Measurements from ENCODE around the gene LAMB2. TPM values are rescaled to one million over a fixed set of nuclear protein-coding genes. Genes with fewer than 3 reads are reported as not detected.

LAMB2 gene
- total RNA-seq, 2 donors from 2014 or later: 1,056 to 1,180 TPM

DNA sequence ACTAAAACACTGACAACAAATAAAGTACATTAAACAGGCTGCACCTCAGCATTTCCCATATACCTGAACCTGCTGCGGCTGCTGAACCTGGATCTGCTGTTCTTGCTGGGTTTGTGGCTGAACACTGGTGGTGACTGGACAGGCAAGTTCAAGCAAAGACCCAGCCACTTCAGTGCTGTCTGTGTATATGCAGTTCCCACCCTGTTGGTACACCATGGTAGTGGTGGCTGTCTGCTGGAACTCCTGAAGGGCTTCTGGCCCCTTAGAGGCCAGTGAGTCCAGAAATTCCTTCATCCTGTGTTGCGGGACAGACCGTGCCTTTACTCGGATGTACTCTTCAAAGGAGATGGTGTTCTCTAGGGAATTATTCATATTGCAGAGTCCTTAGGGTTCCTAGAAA lies 56.2 kb downstream of the LAMB2 start:
- peaks cover 55% of the 10 kb centered on the region for H3K36me3 ChIP-seq
- no peak overlapping the region for H3K27ac ChIP-seq
- H3K4me1 ChIP-seq: peaks cover 0 to 5% of the 10 kb centered on the region in 2 donors
- TF ChIP-seq, protein P1, sequence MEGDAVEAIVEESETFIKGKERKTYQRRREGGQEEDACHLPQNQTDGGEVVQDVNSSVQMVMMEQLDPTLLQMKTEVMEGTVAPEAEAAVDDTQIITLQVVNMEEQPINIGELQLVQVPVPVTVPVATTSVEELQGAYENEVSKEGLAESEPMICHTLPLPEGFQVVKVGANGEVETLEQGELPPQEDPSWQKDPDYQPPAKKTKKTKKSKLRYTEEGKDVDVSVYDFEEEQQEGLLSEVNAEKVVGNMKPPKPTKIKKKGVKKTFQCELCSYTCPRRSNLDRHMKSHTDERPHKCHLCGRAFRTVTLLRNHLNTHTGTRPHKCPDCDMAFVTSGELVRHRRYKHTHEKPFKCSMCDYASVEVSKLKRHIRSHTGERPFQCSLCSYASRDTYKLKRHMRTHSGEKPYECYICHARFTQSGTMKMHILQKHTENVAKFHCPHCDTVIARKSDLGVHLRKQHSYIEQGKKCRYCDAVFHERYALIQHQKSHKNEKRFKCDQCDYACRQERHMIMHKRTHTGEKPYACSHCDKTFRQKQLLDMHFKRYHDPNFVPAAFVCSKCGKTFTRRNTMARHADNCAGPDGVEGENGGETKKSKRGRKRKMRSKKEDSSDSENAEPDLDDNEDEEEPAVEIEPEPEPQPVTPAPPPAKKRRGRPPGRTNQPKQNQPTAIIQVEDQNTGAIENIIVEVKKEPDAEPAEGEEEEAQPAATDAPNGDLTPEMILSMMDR (IDR thresholded peaks at IDR 0.05): no peak
- H3K4me3 ChIP-seq: no peak overlapping the region
- H3K9me3 ChIP-seq: no peaks in the 10 kb centered on the region
- DNase-seq (ENCODE audit: low spot score): no peak
- no peaks in the 10 kb centered on the region for H3K27me3 ChIP-seq

DNA sequence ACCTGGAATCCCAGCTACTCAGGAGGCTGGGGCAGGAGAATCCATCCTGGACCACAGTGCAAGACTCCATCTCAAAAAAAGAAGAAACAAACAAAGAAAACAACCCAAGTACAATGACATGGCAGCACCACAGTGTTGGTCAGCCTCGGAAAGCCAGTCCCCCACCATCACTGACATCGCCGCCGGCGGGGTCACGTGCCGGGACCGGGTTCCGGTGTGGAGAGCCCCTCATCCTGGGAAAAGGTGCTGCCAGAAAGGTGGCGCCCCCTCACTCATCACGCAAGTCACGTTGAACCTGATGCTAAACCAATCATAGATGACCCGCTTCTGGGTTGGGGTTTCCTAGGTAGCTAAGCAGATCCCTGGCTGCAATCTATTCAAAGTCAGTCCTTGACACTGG lies 56.7 kb downstream of the LAMB2 start:
- Histone ChIP-seq H3K27me3 (no peaks in the 10 kb centered on the region), H3K27ac (no peak overlapping the region), H3K4me3 (no peak overlapping the region), H3K9me3 (no peaks in the 10 kb centered on the region), H3K36me3 (peaks cover 60% of the 10 kb centered on the region), H3K4me1 (peaks cover 0 to 5% of the 10 kb centered on the region in 2 donors)
- DNase-seq (ENCODE audit: low spot score): no peak
- TF ChIP-seq, protein P1 (IDR thresholded peaks at IDR 0.05): no peak

Small RNA genes lying within 50 kb of the gene (microRNA-seq; reads per million reads assigned to microRNA genes)
- gene MIR6890 (ENCODE audit: borderline number of aligned reads in 2 of 2, borderline replicate concordance in 1 of 2): 0 reads per million in 2 donors

Other genes starting within 250 kb of the LAMB2 start
- 10 to 100 TPM; 58.8 to 67.7 TPM for gene SLC25A20, start 234.2 kb downstream of the LAMB2 start, total RNA-seq
- gene ARIH2, start 214.2 kb downstream of the LAMB2 start, total RNA-seq: 100 to 1,000 TPM; 135 to 140 TPM
- gene P4HTM, start 142.8 kb downstream of the LAMB2 start, total RNA-seq: 10 to 100 TPM; 40.5 to 45.4 TPM
- 10 to 100 TPM; 51.2 to 71.1 TPM for gene WDR6, start 125.7 kb downstream of the LAMB2 start, total RNA-seq
- gene DALRD3, start 114.5 kb downstream of the LAMB2 start, total RNA-seq: 10 to 100 TPM in 1 of 2 donors, 1 to 10 TPM in 1; 9.5 to 11.8 TPM
- gene NDUFAF3, start 110.9 kb downstream of the LAMB2 start, total RNA-seq: 100 to 1,000 TPM; 182 to 297 TPM
- gene IMPDH2, start 103.7 kb downstream of the LAMB2 start, total RNA-seq: 10 to 100 TPM; 32.1 to 68.7 TPM
- gene QRICH1, start 39.0 kb downstream of the LAMB2 start, total RNA-seq: 10 to 100 TPM; 39.1 to 46.8 TPM
- gene QARS1, start 28.3 kb downstream of the LAMB2 start, total RNA-seq: 100 to 1,000 TPM; 118 to 138 TPM
- gene USP19, start 12.2 kb downstream of the LAMB2 start, total RNA-seq: 10 to 100 TPM; 49.3 to 58.7 TPM
- gene CCDC71, start 33.3 kb upstream of the LAMB2 start, total RNA-seq: 10 to 100 TPM; 16.7 to 25.2 TPM
- 10 to 100 TPM; 51.2 to 80.9 TPM for gene KLHDC8B, start 38.5 kb upstream of the LAMB2 start, total RNA-seq
- gene C3orf62, start 144.2 kb upstream of the LAMB2 start, total RNA-seq: 1 to 10 TPM; 1.0 to 1.5 TPM
- 10 to 100 TPM in 1 of 2 donors, 1 to 10 TPM in 1; 9.8 to 13.5 TPM for gene USP4, start 207.0 kb upstream of the LAMB2 start, total RNA-seq
- 100 to 1,000 TPM; 121 to 276 TPM for gene GPX1, start 225.3 kb upstream of the LAMB2 start, total RNA-seq

Data from right atrium auricular region (tissue), 2 donors.